GM23248 (cell line): ENCODE data around the gene HOXC11.

Experiments
- EZH2 ChIP-seq: fragments of 200-600 bp; sonication (generic); IDR thresholded peaks from 2 replicates; pipeline ENCODE4 v1.6.1; 2018; ENCODE audit warnings: antibody characterized with exemption, mild to moderate bottlenecking; ENCODE audit not compliant: insufficient read depth, poor library complexity, severe bottlenecking
- EZH2phosphoT487 ChIP-seq: fragments of 200-600 bp; sonication (generic); IDR thresholded peaks from 2 replicates; pipeline ENCODE4 v1.6.1; 2018; ENCODE audit warnings: antibody characterized with exemption, moderate library complexity, mild to moderate bottlenecking, low read depth; ENCODE audit not compliant: insufficient read depth

GRCh38 chr12:53937099-53937498, 35.8 kb upstream of the HOXC11 start:
- no peak for TF ChIP-seq EZH2phosphoT487
- TF ChIP-seq EZH2 = no peak
